H1 (cell line): ENCODE measurements around the gene RLN2. TPM values are rescaled to one million over a fixed set of nuclear protein-coding genes. Genes with fewer than 3 reads are reported as not detected.

ENCODE experiments used
- CBX8 ChIP-seq: fragments of 300-800, 300-1000 bp; sonication (generic); IDR thresholded peaks from 2 replicates; pipeline ENCODE4 v1.7.1; 2016; ENCODE audit warnings: low read depth, low read length, borderline replicate concordance
- CHD1 ChIP-seq: IDR thresholded peaks from 2 replicates; pipeline ENCODE4 v1.6.1; 2012; ENCODE audit warnings: low read depth, low read length, improper control_type of control experiment
- NRF1 ChIP-seq: IDR thresholded peaks from 2 replicates; pipeline ENCODE4 v1.6.1; 2011; ENCODE audit warnings: mild to moderate bottlenecking, low read depth, low read length, improper control_type of control experiment
- PHF8 ChIP-seq: fragments of 200-600 bp; sonication (generic); conservative IDR thresholded peaks from 2 replicates; pipeline ENCODE4 v1.7.1; 2012; ENCODE audit warnings: low read depth, mild to moderate bottlenecking, inconsistent platforms, low read length, moderate library complexity
- SAP30 ChIP-seq: fragments of 300-600 bp; sonication (generic); IDR thresholded peaks from 2 replicates; pipeline ENCODE4 v1.7.1; 2012; ENCODE audit warnings: low read length, moderate library complexity, mild to moderate bottlenecking, inconsistent platforms; ENCODE audit not compliant: insufficient read depth, insufficient replicate concordance
- SIN3A ChIP-seq, 2 experiments: IDR thresholded peaks in 1 of 2; conservative IDR thresholded peaks in 1 of 2; 2 replicates each; pipeline ENCODE4 v1.6.1; 2011 to 2012; ENCODE audit warnings: low read length in 2 of 2, improper control_type of control experiment in 1 of 2, low read depth in 1 of 2, mild to moderate bottlenecking in 1 of 2
- SIRT6 ChIP-seq: IDR thresholded peaks from one replicate; pipeline ENCODE4 v1.7.1; 2012; ENCODE audit warnings: low read length, inconsistent platforms
- SRF ChIP-seq: IDR thresholded peaks from 2 replicates; pipeline ENCODE4 v1.6.1; 2011; ENCODE audit warnings: mild to moderate bottlenecking, low read depth, low read length, moderate library complexity
- TAF7 ChIP-seq: optimal IDR thresholded peaks from 2 replicates; pipeline ENCODE3; 2011; ENCODE audit warnings: low read depth, mild to moderate bottlenecking, inconsistent platforms, low read length, moderate library complexity, borderline replicate concordance
- TEAD4 ChIP-seq: IDR thresholded peaks from 2 replicates; pipeline ENCODE4 v1.6.1; 2012; ENCODE audit warnings: low read depth, low read length, inconsistent platforms, mixed read lengths
- ZNF274 ChIP-seq: IDR thresholded peaks from 2 replicates; pipeline ENCODE4 v1.7.0; 2012; ENCODE audit warnings: low read length, borderline replicate concordance; ENCODE audit errors: extremely low read depth
- polyA plus RNA-seq, 7 experiments: library from polyadenylated mRNA; depleted of rRNA in 3 of 7; stranded (reverse) in 5 of 7; unstranded in 2 of 7; fragments of >200 nt in 5 of 7; fragments of 200-250 nt in 2 of 7; gene quantifications; 1 replicate in 5 of 7; 2 replicates in 1 of 7; 4 replicates in 1 of 7; pipeline versions ENCODE4 v1.2.1 to v1.2.3, GENCODE V29; 2011 to 2013; ENCODE audit warnings: missing spikeins in 2 of 7, mixed read lengths in 2 of 7
- total RNA-seq: library from RNA; stranded (reverse); fragmentation: NEBNext Ultra II Directional; extraction: Animal tissue kit (Norgen Biotek cat#: 25700); gene quantifications from 2 replicates; pipeline ENCODE4 v1.2.1, GENCODE V29; 2021
- TF ChIP-seq, protein P1 (sequence below): fragments of 300-600 bp; sonication (generic); IDR thresholded peaks from 2 replicates; pipeline ENCODE4 v1.7.1; 2012; ENCODE audit warnings: low read length, moderate library complexity, mild to moderate bottlenecking, inconsistent platforms; ENCODE audit not compliant: insufficient replicate concordance

Gene RLN2
- total and polyA plus RNA-seq, 2 of the 8 experiments (the other 6 are each of a cell fraction or from before 2014, with no cell fraction given) = 4.5 to 6.0 TPM

DNA sequence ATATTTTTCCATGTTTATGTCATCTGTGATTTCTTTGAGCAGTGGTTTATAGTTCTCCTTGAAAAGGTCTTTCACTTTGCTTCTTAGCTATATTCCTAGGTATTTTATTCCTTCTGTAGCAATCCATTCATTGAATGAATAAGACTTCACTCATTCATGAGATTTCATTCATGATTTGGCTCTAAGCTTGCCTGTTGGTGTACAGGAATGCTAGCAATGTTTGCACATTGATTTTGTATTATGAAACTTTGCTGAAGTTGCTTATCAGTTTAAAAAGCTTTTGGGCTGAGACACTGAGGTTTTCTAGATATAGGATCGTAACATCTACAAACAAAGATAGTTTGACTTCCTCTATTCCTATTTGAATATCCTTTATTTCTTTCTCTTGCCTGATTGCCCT is 15.9 kb downstream of the RLN2 start (continued):
- TF ChIP-seq, protein P1, sequence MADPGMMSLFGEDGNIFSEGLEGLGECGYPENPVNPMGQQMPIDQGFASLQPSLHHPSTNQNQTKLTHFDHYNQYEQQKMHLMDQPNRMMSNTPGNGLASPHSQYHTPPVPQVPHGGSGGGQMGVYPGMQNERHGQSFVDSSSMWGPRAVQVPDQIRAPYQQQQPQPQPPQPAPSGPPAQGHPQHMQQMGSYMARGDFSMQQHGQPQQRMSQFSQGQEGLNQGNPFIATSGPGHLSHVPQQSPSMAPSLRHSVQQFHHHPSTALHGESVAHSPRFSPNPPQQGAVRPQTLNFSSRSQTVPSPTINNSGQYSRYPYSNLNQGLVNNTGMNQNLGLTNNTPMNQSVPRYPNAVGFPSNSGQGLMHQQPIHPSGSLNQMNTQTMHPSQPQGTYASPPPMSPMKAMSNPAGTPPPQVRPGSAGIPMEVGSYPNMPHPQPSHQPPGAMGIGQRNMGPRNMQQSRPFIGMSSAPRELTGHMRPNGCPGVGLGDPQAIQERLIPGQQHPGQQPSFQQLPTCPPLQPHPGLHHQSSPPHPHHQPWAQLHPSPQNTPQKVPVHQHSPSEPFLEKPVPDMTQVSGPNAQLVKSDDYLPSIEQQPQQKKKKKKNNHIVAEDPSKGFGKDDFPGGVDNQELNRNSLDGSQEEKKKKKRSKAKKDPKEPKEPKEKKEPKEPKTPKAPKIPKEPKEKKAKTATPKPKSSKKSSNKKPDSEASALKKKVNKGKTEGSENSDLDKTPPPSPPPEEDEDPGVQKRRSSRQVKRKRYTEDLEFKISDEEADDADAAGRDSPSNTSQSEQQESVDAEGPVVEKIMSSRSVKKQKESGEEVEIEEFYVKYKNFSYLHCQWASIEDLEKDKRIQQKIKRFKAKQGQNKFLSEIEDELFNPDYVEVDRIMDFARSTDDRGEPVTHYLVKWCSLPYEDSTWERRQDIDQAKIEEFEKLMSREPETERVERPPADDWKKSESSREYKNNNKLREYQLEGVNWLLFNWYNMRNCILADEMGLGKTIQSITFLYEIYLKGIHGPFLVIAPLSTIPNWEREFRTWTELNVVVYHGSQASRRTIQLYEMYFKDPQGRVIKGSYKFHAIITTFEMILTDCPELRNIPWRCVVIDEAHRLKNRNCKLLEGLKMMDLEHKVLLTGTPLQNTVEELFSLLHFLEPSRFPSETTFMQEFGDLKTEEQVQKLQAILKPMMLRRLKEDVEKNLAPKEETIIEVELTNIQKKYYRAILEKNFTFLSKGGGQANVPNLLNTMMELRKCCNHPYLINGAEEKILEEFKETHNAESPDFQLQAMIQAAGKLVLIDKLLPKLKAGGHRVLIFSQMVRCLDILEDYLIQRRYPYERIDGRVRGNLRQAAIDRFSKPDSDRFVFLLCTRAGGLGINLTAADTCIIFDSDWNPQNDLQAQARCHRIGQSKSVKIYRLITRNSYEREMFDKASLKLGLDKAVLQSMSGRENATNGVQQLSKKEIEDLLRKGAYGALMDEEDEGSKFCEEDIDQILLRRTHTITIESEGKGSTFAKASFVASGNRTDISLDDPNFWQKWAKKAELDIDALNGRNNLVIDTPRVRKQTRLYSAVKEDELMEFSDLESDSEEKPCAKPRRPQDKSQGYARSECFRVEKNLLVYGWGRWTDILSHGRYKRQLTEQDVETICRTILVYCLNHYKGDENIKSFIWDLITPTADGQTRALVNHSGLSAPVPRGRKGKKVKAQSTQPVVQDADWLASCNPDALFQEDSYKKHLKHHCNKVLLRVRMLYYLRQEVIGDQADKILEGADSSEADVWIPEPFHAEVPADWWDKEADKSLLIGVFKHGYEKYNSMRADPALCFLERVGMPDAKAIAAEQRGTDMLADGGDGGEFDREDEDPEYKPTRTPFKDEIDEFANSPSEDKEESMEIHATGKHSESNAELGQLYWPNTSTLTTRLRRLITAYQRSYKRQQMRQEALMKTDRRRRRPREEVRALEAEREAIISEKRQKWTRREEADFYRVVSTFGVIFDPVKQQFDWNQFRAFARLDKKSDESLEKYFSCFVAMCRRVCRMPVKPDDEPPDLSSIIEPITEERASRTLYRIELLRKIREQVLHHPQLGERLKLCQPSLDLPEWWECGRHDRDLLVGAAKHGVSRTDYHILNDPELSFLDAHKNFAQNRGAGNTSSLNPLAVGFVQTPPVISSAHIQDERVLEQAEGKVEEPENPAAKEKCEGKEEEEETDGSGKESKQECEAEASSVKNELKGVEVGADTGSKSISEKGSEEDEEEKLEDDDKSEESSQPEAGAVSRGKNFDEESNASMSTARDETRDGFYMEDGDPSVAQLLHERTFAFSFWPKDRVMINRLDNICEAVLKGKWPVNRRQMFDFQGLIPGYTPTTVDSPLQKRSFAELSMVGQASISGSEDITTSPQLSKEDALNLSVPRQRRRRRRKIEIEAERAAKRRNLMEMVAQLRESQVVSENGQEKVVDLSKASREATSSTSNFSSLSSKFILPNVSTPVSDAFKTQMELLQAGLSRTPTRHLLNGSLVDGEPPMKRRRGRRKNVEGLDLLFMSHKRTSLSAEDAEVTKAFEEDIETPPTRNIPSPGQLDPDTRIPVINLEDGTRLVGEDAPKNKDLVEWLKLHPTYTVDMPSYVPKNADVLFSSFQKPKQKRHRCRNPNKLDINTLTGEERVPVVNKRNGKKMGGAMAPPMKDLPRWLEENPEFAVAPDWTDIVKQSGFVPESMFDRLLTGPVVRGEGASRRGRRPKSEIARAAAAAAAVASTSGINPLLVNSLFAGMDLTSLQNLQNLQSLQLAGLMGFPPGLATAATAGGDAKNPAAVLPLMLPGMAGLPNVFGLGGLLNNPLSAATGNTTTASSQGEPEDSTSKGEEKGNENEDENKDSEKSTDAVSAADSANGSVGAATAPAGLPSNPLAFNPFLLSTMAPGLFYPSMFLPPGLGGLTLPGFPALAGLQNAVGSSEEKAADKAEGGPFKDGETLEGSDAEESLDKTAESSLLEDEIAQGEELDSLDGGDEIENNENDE = no peak
- TF ChIP-seq TAF7 (no peak), CBX8 (no peak), ZNF274 (no peak), CHD1 (no peak), SRF (no peak), PHF8 (no peak), NRF1 (no peak), SAP30 (no peak), SIN3A (conservative IDR thresholded peaks at IDR 0.05 in 1 of 2, IDR thresholded peaks at IDR 0.05 in 1 of 2; ENCODE audit: low read depth in 1 of 2, low read length in 2 of 2) (no peak), SIRT6 (no peak), TEAD4 (no peak)
